PC-3 (cell line): ENCODE results near the gene RABIF. TPM values are rescaled to one million over a fixed set of nuclear protein-coding genes. Genes with fewer than 3 reads are reported as not detected.

Experiments
- ATAC-seq: fragments of 200-7000 bp; cut with Tn5 transposase; 2 replicates; pipeline ENCODE4 v1.9.1; 2020; ENCODE audit warnings: mild to moderate bottlenecking, moderate library complexity
- BruUV-seq: library from RNA; stranded (reverse); fragments of 400-500 nt; replicated peaks from 2 replicates; lab custom pipeline; 2021; lab: Mats Ljungman, UMichigan
- CTCF ChIA-PET: fragments of 300-600 bp; sonication (Branson Sonifier 250); formaldehyde crosslinking; loops from one replicate; lab custom pipeline; 2022; ENCODE audit warnings: antibody characterized with exemption; lab: Charles Lee
- POLR2A ChIA-PET: fragments of 300-600 bp; sonication (Branson Sonifier 250); formaldehyde crosslinking; loops from one replicate; lab custom pipeline; 2022; ENCODE audit warnings: antibody characterized with exemption; ENCODE audit not compliant: unreplicated experiment; lab: Charles Lee
- DNase-seq: peaks from one replicate; pipeline ENCODE4 v3.0.0-alpha.2; 2015
- H2AFZ ChIP-seq: fragments of 300-600 bp; sonication (generic); 2 replicates; pipeline ENCODE4 v1.6.0; 2016; ENCODE audit warnings: antibody characterized with exemption, low read length
- H3F3A ChIP-seq: fragments of 300-600 bp; sonication (generic); one replicate; pipeline ENCODE4 v1.6.0; 2017; ENCODE audit warnings: antibody characterized with exemption, low read length, control low read depth, mild to moderate bottlenecking; ENCODE audit not compliant: unreplicated experiment
- H3K27ac ChIP-seq: fragments of 300-600 bp; sonication (generic); 2 replicates; pipeline ENCODE4 v1.5.1; 2016; ENCODE audit warnings: mild to moderate bottlenecking, low read length
- H3K27me3 ChIP-seq: fragments of 300-600 bp; sonication (generic); 2 replicates; pipeline ENCODE4 v1.6.1; 2016; ENCODE audit warnings: low read length, mixed read lengths
- H3K36me3 ChIP-seq: fragments of 300-600 bp; sonication (generic); 2 replicates; pipeline ENCODE4 v1.6.1; 2016; ENCODE audit warnings: low read depth, mixed run types, low read length, mixed read lengths
- H3K4me1 ChIP-seq: fragments of 300-600 bp; sonication (generic); 2 replicates; pipeline ENCODE4 v1.5.1; 2016; ENCODE audit warnings: low read length; ENCODE audit not compliant: insufficient read depth
- H3K4me2 ChIP-seq: fragments of 300-600 bp; sonication (generic); 2 replicates; pipeline ENCODE4 v1.6.0; 2016; ENCODE audit warnings: low read length
- H3K4me3 ChIP-seq: fragments of 300-600 bp; sonication (generic); 2 replicates; pipeline ENCODE4 v1.5.1; 2016; ENCODE audit warnings: mild to moderate bottlenecking, low read length, mixed read lengths
- H3K79me2 ChIP-seq: fragments of 300-600 bp; sonication (generic); 2 replicates; pipeline ENCODE4 v1.6.1; 2017; ENCODE audit warnings: low read length, mixed read lengths
- H3K9ac ChIP-seq: fragments of 300-600 bp; sonication (generic); 2 replicates; pipeline ENCODE4 v1.6.0; 2016; ENCODE audit warnings: mild to moderate bottlenecking, low read length
- H3K9me2 ChIP-seq: fragments of 300-600 bp; sonication (generic); replicated peaks from 2 replicates; pipeline ENCODE4 v1.6.1; 2016; ENCODE audit warnings: mixed run types, low read length, mixed read lengths
- H3K9me3 ChIP-seq: fragments of 300-600 bp; sonication (generic); 2 replicates; pipeline ENCODE4 v1.6.1; 2016; ENCODE audit warnings: low read length, mixed read lengths
- H4K20me1 ChIP-seq: fragments of 300-600 bp; sonication (generic); 2 replicates; pipeline ENCODE4 v1.6.1; 2016; ENCODE audit warnings: low read length, mixed read lengths
- EZH2 ChIP-seq: fragments of 300-600 bp; sonication (generic); IDR thresholded peaks from one replicate; pipeline ENCODE4 v1.6.1; 2017; ENCODE audit warnings: antibody characterized with exemption, mild to moderate bottlenecking, low read length; ENCODE audit not compliant: unreplicated experiment
- EZH2phosphoT487 ChIP-seq: fragments of 300-600 bp; sonication (generic); IDR thresholded peaks from 2 replicates; pipeline ENCODE4 v1.6.1; 2018; ENCODE audit warnings: mild to moderate bottlenecking, antibody characterized with exemption, low read length, borderline replicate concordance
- intact Hi-C: fragments of 100-400 bp; cut with micrococcal nuclease; formaldehyde crosslinking; loops from 2 replicates; pipeline ENCODE4 v1.9.0; 2023
- total RNA-seq: library from RNA; depleted of rRNA; stranded (reverse); fragments of >200 nt; gene quantifications from 2 replicates; pipeline ENCODE4 v1.2.3, GENCODE V29; 2014
- TF ChIP-seq, protein P1 (sequence below): fragments of 300-600 bp; sonication (generic); conservative IDR thresholded peaks from 2 replicates; pipeline ENCODE4 v1.5.1; 2017; ENCODE audit warnings: antibody characterized with exemption, low read depth, mild to moderate bottlenecking, low read length

RABIF gene
- total RNA-seq, 1 experiment from 2014 or later: 15.5 TPM

DNA sequence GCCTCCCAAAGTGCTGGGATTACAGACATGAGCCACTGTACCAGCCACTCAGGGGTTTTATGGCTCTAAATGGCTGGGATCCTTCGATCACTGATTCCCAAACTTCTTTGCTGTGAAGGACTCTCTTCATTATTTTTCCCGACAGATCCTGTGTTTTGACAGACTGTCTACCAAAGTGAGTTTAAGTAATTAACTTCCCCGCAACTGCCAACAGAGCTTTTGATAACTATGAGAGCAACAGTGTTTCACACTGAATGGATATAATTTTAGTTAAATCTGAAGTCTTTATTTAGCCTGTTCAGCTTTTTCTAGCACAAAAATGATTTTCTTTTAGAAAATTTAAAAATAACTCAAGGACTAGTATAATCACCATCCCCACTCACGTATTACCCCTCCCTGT, 12.6 kb upstream of the RABIF start:
- Histone ChIP-seq H3K9me2 (no peaks in the 10 kb centered on the region), H3K4me1 (no peaks in the 10 kb centered on the region), H3K4me3 (no peak overlapping the region), H3K27me3 (no peaks in the 10 kb centered on the region), H3K36me3 (no peaks in the 10 kb centered on the region; the same call in 1 of the 2 replicates), H3K27ac (no peak overlapping the region), H2AFZ (no peak overlapping the region), H3K9me3 (no peaks in the 10 kb centered on the region), H3K4me2 (no peak overlapping the region), H3K79me2 (no peaks in the 10 kb centered on the region), H3F3A (no peaks in the 10 kb centered on the region), H3K9ac (no peak overlapping the region), H4K20me1 (no peaks in the 10 kb centered on the region)
- BruUV-seq: no TSS peak
- no peak for DNase-seq
- intact Hi-C loops: no loop called here
- ChIA-PET CTCF (no interaction called here), POLR2A (no interaction called here)
- ATAC-seq: no peak
- TF ChIP-seq EZH2phosphoT487 (no peak), EZH2 (no peak)
- TF ChIP-seq, protein P1, sequence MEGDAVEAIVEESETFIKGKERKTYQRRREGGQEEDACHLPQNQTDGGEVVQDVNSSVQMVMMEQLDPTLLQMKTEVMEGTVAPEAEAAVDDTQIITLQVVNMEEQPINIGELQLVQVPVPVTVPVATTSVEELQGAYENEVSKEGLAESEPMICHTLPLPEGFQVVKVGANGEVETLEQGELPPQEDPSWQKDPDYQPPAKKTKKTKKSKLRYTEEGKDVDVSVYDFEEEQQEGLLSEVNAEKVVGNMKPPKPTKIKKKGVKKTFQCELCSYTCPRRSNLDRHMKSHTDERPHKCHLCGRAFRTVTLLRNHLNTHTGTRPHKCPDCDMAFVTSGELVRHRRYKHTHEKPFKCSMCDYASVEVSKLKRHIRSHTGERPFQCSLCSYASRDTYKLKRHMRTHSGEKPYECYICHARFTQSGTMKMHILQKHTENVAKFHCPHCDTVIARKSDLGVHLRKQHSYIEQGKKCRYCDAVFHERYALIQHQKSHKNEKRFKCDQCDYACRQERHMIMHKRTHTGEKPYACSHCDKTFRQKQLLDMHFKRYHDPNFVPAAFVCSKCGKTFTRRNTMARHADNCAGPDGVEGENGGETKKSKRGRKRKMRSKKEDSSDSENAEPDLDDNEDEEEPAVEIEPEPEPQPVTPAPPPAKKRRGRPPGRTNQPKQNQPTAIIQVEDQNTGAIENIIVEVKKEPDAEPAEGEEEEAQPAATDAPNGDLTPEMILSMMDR: no peak

DNA sequence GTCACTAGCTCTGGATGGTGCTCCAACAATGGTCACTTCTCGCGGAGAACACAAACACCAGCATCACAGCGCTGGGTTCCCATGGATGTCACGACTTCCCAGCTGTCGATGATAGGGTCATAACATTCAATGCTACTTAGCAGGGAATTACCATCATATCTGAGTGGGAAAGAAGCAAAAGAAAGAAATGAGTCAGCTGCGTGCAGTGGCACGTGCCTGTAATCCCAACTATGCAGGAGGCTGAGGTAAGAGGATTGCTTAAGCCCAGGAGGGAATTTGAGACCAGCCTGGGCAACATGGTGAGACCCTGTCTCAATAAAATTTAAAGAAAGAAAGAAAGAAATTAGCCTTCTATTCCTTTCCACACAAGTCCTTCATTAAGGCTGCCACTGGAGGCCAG, 3.6 kb upstream of the RABIF start:
- Histone ChIP-seq H3F3A (no peaks in the 10 kb centered on the region), H3K4me1 (peaks cover 9% of the 10 kb centered on the region), H3K27ac (no peak overlapping the region), H4K20me1 (no peaks in the 10 kb centered on the region), H3K9me2 (no peaks in the 10 kb centered on the region), H3K27me3 (no peaks in the 10 kb centered on the region), H3K4me2 (no peak overlapping the region), H3K79me2 (peaks cover 9% of the 10 kb centered on the region), H2AFZ (no peak overlapping the region), H3K9ac (no peak overlapping the region), H3K36me3 (peaks cover 6% of the 10 kb centered on the region; the same call in 1 of the 2 replicates), H3K9me3 (no peaks in the 10 kb centered on the region), H3K4me3 (no peak overlapping the region)
- no peak for ATAC-seq
- no peak for TF ChIP-seq EZH2phosphoT487
- TF ChIP-seq, protein P1: no peak
- no peak for TF ChIP-seq EZH2
- CTCF ChIA-PET: no interaction called here
- intact Hi-C loops: no loop called here
- POLR2A ChIA-PET: no interaction called here
- BruUV-seq: no TSS peak
- DNase-seq: no peak

DNA sequence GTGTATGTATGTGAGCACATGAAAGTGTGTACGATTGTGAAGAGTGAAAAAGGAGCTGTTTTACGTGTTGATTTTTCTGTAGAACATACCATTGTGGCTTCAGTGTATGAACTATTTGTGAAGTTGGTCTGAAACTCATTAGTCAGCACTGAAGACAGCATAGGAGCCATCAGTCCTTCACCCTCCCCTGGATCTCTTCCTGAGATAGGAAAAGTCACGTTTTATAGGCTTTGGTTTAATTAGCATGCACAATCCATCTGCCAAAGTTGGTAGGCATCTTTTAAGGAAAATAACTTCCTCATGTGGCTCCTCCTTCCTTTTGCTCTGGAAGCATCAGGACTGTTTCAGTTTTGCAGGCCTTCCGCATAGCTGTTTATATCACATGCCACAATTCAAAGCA, 1.4 kb upstream of the RABIF start:
- H3F3A ChIP-seq: no peaks in the 10 kb centered on the region
- no peaks in the 10 kb centered on the region for H3K27me3 ChIP-seq
- H4K20me1 ChIP-seq: no peaks in the 10 kb centered on the region
- H3K4me1 ChIP-seq: peaks cover 13% of the 10 kb centered on the region
- no peak overlapping the region for H3K4me3 ChIP-seq
- BruUV-seq: no TSS peak
- no peak overlapping the region for H3K9ac ChIP-seq
- DNase-seq (no peak), ATAC-seq (no peak)
- CTCF ChIA-PET: no interaction called here
- H3K79me2 ChIP-seq: peaks cover 27% of the 10 kb centered on the region
- H3K27ac ChIP-seq: no peak overlapping the region
- POLR2A ChIA-PET: interaction anchor here (0.5 to 0.6 kb wide), 3 partner anchors 30 to 64 kb away, joined by 4 to 5 read pairs (median 5); no protein-coding TSS in a partner anchor
- no peak overlapping the region for H2AFZ ChIP-seq
- no peak overlapping the region for H3K4me2 ChIP-seq
- intact Hi-C loops: no loop called here
- no peaks in the 10 kb centered on the region for H3K9me3 ChIP-seq
- H3K36me3 ChIP-seq: peaks cover 6% of the 10 kb centered on the region; the same call in 1 of the 2 replicates
- TF ChIP-seq EZH2phosphoT487 (no peak), EZH2 (no peak)
- TF ChIP-seq, protein P1: no peak
- H3K9me2 ChIP-seq: no peaks in the 10 kb centered on the region
